ENCODE measurements around the gene PLEKHG2.

PLEKHG2 gene

DNA sequence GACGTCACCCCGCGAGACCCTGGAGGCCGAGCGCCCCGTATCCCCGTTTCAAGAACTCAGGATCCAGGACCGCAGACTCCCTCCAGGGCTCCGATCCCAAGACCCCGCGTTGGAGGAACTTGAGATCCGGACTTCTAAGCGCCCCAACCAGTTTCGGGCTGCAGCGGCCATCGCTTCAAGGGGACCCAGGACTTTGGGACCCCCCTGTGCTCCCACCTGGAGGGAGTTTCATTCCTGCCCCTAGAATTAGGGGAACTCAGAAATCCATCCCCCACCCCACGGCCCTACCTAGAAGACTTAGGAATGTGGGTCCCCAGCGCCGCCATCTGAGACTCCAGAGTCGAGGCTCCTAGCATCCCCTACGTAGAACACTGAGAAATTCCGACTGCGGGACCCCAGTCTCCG lies 400 bp downstream of the PLEKHG2 start:
- DNase-seq (ENCODE audit: low spot score), result no peak
- WGBS, 2 donors (ENCODE audit: extremely low coverage in 2 of 2, insufficient read length in 2 of 2, insufficient replicate concordance in 1 of 2), result no CpG with 5 or more reads among the region's 24 CpGs
- H3K18ac ChIP-seq (ENCODE audit: low read length), result peak overlapping the region; percentile 99
- H3K9ac ChIP-seq (ENCODE audit: low read depth, low read length, poor library complexity), result peak overlapping the region; percentile 93
- H2BK12ac ChIP-seq (ENCODE audit: low read length), result peak overlapping the region; percentile 94
- peaks cover 29 to 35% of the 10 kb centered on the region in 2 donors for H3K4me1 ChIP-seq (ENCODE audit: control insufficient read depth in 2 of 2, insufficient read depth in 1 of 2, low read depth in 1 of 2, low read length in 2 of 2)
- peak overlapping the region; percentile 95 for H3K27ac ChIP-seq (replicated peaks; ENCODE audit: low read length)
- H2BK120ac ChIP-seq (ENCODE audit: low read depth, low read length), result peak overlapping the region; percentile 93
- H3K4ac ChIP-seq (ENCODE audit: low read length), result peak overlapping the region; percentile 32
- no peak overlapping the region for H4K8ac ChIP-seq (ENCODE audit: low read depth, low read length)
- peak overlapping the region; percentile 83 for H3K14ac ChIP-seq (ENCODE audit: low read length)
- H2BK5ac ChIP-seq (ENCODE audit: low read length), result peak overlapping the region; percentile 98
- H4K91ac ChIP-seq (ENCODE audit: low read depth, low read length, poor library complexity), result peak overlapping the region; percentile 88
- peaks cover 16% of the 10 kb centered on the region for H3K79me1 ChIP-seq (ENCODE audit: low read depth, low read length)
- H2BK15ac ChIP-seq (ENCODE audit: low read length), result peak overlapping the region; percentile 99
- peak overlapping the region; percentile 100 for H2AK5ac ChIP-seq (ENCODE audit: low read depth, low read length)
- peaks cover 0 to 11% (median 0%) of the 10 kb centered on the region in 3 experiments for H3K27me3 ChIP-seq (ENCODE audit: control insufficient read depth in 3 of 3, insufficient read depth in 3 of 3, low read depth in 1 of 3, low read length in 3 of 3)
- no peaks in the 10 kb centered on the region for H3K9me3 ChIP-seq (replicated peaks in 1 of 2; ENCODE audit: control insufficient read depth in 2 of 2, insufficient read depth in 1 of 2, low read depth in 1 of 2, low read length in 2 of 2)
- H3K23ac ChIP-seq (ENCODE audit: low read depth, low read length, poor library complexity), result peak overlapping the region; percentile 96
- peaks cover 22 to 42% of the 10 kb centered on the region in 2 donors for H3K36me3 ChIP-seq (replicated peaks in 1 of 2; ENCODE audit: control insufficient read depth in 2 of 2, insufficient read depth in 2 of 2, low read length in 2 of 2)
- peak overlapping the region; percentile 85 for H3K4me2 ChIP-seq (ENCODE audit: insufficient read depth, low read length, poor library complexity, severe bottlenecking)
- H2AFZ ChIP-seq (ENCODE audit: low read length), result peak overlapping the region; percentile 94
- peak overlapping the region; percentile 95 for H3K4me3 ChIP-seq (ENCODE audit: low read length in 2 of 2)

- no peak for DNase-seq (ENCODE audit: low spot score)
- no CpG with 5 or more reads among the region's 54 CpGs for WGBS, 2 donors (ENCODE audit: extremely low coverage in 2 of 2, insufficient read length in 2 of 2, insufficient replicate concordance in 1 of 2)
Measured at GRCh38 chr19:39413272-39413910, 922 bp downstream of the PLEKHG2 start.

GRCh38 chr19:39413911-39414608 lies 1.6 kb downstream of the PLEKHG2 start:
- WGBS, 2 donors (ENCODE audit: extremely low coverage in 2 of 2, insufficient read length in 2 of 2, insufficient replicate concordance in 1 of 2), result no CpG with 5 or more reads among the region's 18 CpGs
- no peak for DNase-seq (ENCODE audit: low spot score)
- Histone ChIP-seq H2BK15ac (ENCODE audit: low read length) (peak overlapping the region; percentile 14), H3K27me3 (ENCODE audit: control insufficient read depth in 3 of 3, insufficient read depth in 3 of 3, low read depth in 1 of 3, low read length in 3 of 3) (peaks cover 0 to 2% (median 0%) of the 10 kb centered on the region in 3 experiments), H3K9ac (ENCODE audit: low read depth, low read length, poor library complexity) (peak overlapping the region; percentile 93), H3K9me3 (replicated peaks in 1 of 2; ENCODE audit: control insufficient read depth in 2 of 2, insufficient read depth in 1 of 2, low read depth in 1 of 2, low read length in 2 of 2) (no peaks in the 10 kb centered on the region), H2BK120ac (ENCODE audit: low read depth, low read length) (no peak overlapping the region), H4K91ac (ENCODE audit: low read depth, low read length, poor library complexity) (no peak overlapping the region), H3K4me3 (ENCODE audit: low read length in 2 of 2) (peak overlapping the region; percentile 88 to 95), H3K27ac (replicated peaks; ENCODE audit: low read length) (peak overlapping the region; percentile 95), H3K4me2 (ENCODE audit: insufficient read depth, low read length, poor library complexity, severe bottlenecking) (peak overlapping the region; percentile 87), H3K23ac (ENCODE audit: low read depth, low read length, poor library complexity) (peak overlapping the region; percentile 96), H3K36me3 (replicated peaks in 1 of 2; ENCODE audit: control insufficient read depth in 2 of 2, insufficient read depth in 2 of 2, low read length in 2 of 2) (peaks cover 31 to 49% of the 10 kb centered on the region in 2 donors), H2BK12ac (ENCODE audit: low read length) (no peak overlapping the region), H3K14ac (ENCODE audit: low read length) (peak overlapping the region; percentile 12), H2BK5ac (ENCODE audit: low read length) (peak overlapping the region; percentile 98), H3K4ac (ENCODE audit: low read length) (peak overlapping the region; percentile 4), H3K18ac (ENCODE audit: low read length) (peak overlapping the region; percentile 86), H2AK5ac (ENCODE audit: low read depth, low read length) (peak overlapping the region; percentile 100), H3K4me1 (ENCODE audit: control insufficient read depth in 2 of 2, insufficient read depth in 1 of 2, low read depth in 1 of 2, low read length in 2 of 2) (peaks cover 28 to 35% of the 10 kb centered on the region in 2 donors), H3K79me1 (ENCODE audit: low read depth, low read length) (peaks cover 16% of the 10 kb centered on the region), H4K8ac (ENCODE audit: low read depth, low read length) (no peak overlapping the region), H2AFZ (ENCODE audit: low read length) (peak overlapping the region; percentile 94)

More at GRCh38 chr19:39413272-39413910, 922 bp downstream of the PLEKHG2 start:
- H2BK15ac ChIP-seq (ENCODE audit: low read length), result peak overlapping the region; percentile 99
- H2BK5ac ChIP-seq (ENCODE audit: low read length), result peak overlapping the region; percentile 98
- H3K36me3 ChIP-seq (replicated peaks in 1 of 2; ENCODE audit: control insufficient read depth in 2 of 2, insufficient read depth in 2 of 2, low read length in 2 of 2), result peaks cover 25 to 42% of the 10 kb centered on the region in 2 donors
- H4K91ac ChIP-seq (ENCODE audit: low read depth, low read length, poor library complexity), result no peak overlapping the region
- peak overlapping the region; percentile 93 for H3K9ac ChIP-seq (ENCODE audit: low read depth, low read length, poor library complexity)
- no peaks in the 10 kb centered on the region for H3K9me3 ChIP-seq (replicated peaks in 1 of 2; ENCODE audit: control insufficient read depth in 2 of 2, insufficient read depth in 1 of 2, low read depth in 1 of 2, low read length in 2 of 2)
- H2BK120ac ChIP-seq (ENCODE audit: low read depth, low read length), result peak overlapping the region; percentile 93
- H3K23ac ChIP-seq (ENCODE audit: low read depth, low read length, poor library complexity), result peak overlapping the region; percentile 96
- no peak overlapping the region for H4K8ac ChIP-seq (ENCODE audit: low read depth, low read length)
- peak overlapping the region; percentile 100 for H2AK5ac ChIP-seq (ENCODE audit: low read depth, low read length)
- peak overlapping the region; percentile 95 for H3K4me3 ChIP-seq (ENCODE audit: low read length in 2 of 2)
- no peak overlapping the region for H2BK12ac ChIP-seq (ENCODE audit: low read length)
- peak overlapping the region; percentile 95 for H3K27ac ChIP-seq (replicated peaks; ENCODE audit: low read length)
- peaks cover 0 to 6% (median 0%) of the 10 kb centered on the region in 3 experiments for H3K27me3 ChIP-seq (ENCODE audit: control insufficient read depth in 3 of 3, insufficient read depth in 3 of 3, low read depth in 1 of 3, low read length in 3 of 3)
- peak overlapping the region; percentile 87 for H3K4me2 ChIP-seq (ENCODE audit: insufficient read depth, low read length, poor library complexity, severe bottlenecking)
- H3K4me1 ChIP-seq (ENCODE audit: control insufficient read depth in 2 of 2, insufficient read depth in 1 of 2, low read depth in 1 of 2, low read length in 2 of 2), result peaks cover 28 to 35% of the 10 kb centered on the region in 2 donors
- H3K14ac ChIP-seq (ENCODE audit: low read length), result peak overlapping the region; percentile 83
- peaks cover 16% of the 10 kb centered on the region for H3K79me1 ChIP-seq (ENCODE audit: low read depth, low read length)
- H3K18ac ChIP-seq (ENCODE audit: low read length), result peak overlapping the region; percentile 99
- peak overlapping the region; percentile 94 for H2AFZ ChIP-seq (ENCODE audit: low read length)
- peak overlapping the region; percentile 32 for H3K4ac ChIP-seq (ENCODE audit: low read length)

Measured in neuronal stem cell (in vitro differentiated cells).